ENCODE results near the gene ZSWIM1.

Gene ZSWIM1

DNA sequence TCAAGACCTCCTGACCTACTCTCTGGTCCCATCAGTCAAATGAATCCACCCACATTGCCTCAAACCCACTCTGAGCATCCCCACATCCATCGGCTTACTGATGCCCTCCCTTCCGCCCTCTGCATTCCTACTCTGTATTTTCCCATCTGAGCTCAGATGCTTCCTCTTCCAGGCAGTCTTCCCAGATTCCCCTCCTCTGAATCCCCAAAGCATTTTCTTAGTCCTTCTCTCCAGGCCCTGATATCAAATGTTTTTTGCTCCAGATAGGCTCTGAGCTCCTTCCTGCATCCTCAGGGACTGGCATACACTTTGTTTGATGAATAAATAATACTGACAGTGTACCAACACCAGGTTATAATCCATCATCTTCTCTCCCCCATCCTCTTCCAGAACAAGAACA, 27.1 kb downstream of the ZSWIM1 start:
- Histone ChIP-seq H3K4me2 (ENCODE audit: insufficient read depth, low read length) (no peak overlapping the region), H3K9me3 (ENCODE audit: insufficient read depth, low read length, severe bottlenecking) (no peaks in the 10 kb centered on the region), H3K79me2 (ENCODE audit: insufficient read depth, low read length) (no peaks in the 10 kb centered on the region), H3K36me3 (ENCODE audit: insufficient read depth, low read length) (no peaks in the 10 kb centered on the region), H4K20me1 (ENCODE audit: insufficient read depth, low read length) (no peaks in the 10 kb centered on the region), H2AFZ (ENCODE audit: low read depth, low read length) (no peak overlapping the region), H3K4me1 (ENCODE audit: insufficient read depth, low read length) (no peaks in the 10 kb centered on the region), H3K9ac (ENCODE audit: low read depth, low read length) (no peak overlapping the region), H3K4me3 (ENCODE audit: low read depth in 1 of 2, low read length in 2 of 2) (no peak overlapping the region), H3K27me3 (ENCODE audit: insufficient read depth, low read length, poor library complexity) (peaks cover 4% of the 10 kb centered on the region), H3K27ac (ENCODE audit: low read length) (no peak overlapping the region)
- no peak for TF ChIP-seq EZH2 (IDR thresholded peaks at IDR 0.05; ENCODE audit: borderline replicate concordance, low read depth, low read length, severe bottlenecking)
- TF ChIP-seq, protein P1, sequence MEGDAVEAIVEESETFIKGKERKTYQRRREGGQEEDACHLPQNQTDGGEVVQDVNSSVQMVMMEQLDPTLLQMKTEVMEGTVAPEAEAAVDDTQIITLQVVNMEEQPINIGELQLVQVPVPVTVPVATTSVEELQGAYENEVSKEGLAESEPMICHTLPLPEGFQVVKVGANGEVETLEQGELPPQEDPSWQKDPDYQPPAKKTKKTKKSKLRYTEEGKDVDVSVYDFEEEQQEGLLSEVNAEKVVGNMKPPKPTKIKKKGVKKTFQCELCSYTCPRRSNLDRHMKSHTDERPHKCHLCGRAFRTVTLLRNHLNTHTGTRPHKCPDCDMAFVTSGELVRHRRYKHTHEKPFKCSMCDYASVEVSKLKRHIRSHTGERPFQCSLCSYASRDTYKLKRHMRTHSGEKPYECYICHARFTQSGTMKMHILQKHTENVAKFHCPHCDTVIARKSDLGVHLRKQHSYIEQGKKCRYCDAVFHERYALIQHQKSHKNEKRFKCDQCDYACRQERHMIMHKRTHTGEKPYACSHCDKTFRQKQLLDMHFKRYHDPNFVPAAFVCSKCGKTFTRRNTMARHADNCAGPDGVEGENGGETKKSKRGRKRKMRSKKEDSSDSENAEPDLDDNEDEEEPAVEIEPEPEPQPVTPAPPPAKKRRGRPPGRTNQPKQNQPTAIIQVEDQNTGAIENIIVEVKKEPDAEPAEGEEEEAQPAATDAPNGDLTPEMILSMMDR (IDR thresholded peaks at IDR 0.05; ENCODE audit: borderline replicate concordance, extremely low read depth, low read length, poor library complexity, severe bottlenecking): no peak
- no peak for DNase-seq
- no peak for ATAC-seq (ENCODE audit: insufficient read depth, low read depth)

DNA sequence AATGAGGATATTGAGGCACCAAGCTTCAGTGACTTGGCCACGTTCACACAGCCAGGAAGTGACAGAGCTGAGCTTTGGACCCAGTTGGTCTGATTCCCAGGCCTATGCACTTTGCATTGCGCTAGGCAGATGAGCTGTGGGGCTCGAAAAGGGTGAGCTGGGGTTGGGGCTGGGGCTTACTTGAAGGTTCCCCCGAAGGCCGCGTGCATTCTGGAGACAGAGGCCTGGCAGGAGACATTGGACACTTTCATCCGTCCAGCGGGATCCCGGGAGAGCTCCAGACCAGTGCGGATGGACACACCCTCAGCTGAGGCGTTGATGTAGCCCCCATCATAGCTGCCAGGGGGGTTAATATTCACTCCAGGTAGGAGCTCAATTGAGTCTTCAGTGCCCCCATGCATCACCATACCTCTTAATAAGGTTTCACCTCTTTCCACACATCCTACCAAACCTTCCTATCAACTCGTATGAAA, 28.3 kb downstream of the ZSWIM1 start:
- H3K4me3 ChIP-seq (ENCODE audit: low read depth in 1 of 2, low read length in 2 of 2): no peak overlapping the region
- no peak overlapping the region for H2AFZ ChIP-seq (ENCODE audit: low read depth, low read length)
- H3K9ac ChIP-seq (ENCODE audit: low read depth, low read length): no peak overlapping the region
- H3K27ac ChIP-seq (ENCODE audit: low read length): no peak overlapping the region
- peaks cover 4% of the 10 kb centered on the region for H3K27me3 ChIP-seq (ENCODE audit: insufficient read depth, low read length, poor library complexity)
- DNase-seq: no peak
- no peaks in the 10 kb centered on the region for H3K79me2 ChIP-seq (ENCODE audit: insufficient read depth, low read length)
- no peaks in the 10 kb centered on the region for H3K4me1 ChIP-seq (ENCODE audit: insufficient read depth, low read length)
- no peaks in the 10 kb centered on the region for H4K20me1 ChIP-seq (ENCODE audit: insufficient read depth, low read length)
- no peaks in the 10 kb centered on the region for H3K36me3 ChIP-seq (ENCODE audit: insufficient read depth, low read length)
- TF ChIP-seq, protein P1 (IDR thresholded peaks at IDR 0.05; ENCODE audit: borderline replicate concordance, extremely low read depth, low read length, poor library complexity, severe bottlenecking): no peak
- no peak for TF ChIP-seq EZH2 (IDR thresholded peaks at IDR 0.05; ENCODE audit: borderline replicate concordance, low read depth, low read length, severe bottlenecking)
- ATAC-seq (ENCODE audit: insufficient read depth, low read depth): no peak
- H3K9me3 ChIP-seq (ENCODE audit: insufficient read depth, low read length, severe bottlenecking): no peaks in the 10 kb centered on the region
- no peak overlapping the region for H3K4me2 ChIP-seq (ENCODE audit: insufficient read depth, low read length)

DNA sequence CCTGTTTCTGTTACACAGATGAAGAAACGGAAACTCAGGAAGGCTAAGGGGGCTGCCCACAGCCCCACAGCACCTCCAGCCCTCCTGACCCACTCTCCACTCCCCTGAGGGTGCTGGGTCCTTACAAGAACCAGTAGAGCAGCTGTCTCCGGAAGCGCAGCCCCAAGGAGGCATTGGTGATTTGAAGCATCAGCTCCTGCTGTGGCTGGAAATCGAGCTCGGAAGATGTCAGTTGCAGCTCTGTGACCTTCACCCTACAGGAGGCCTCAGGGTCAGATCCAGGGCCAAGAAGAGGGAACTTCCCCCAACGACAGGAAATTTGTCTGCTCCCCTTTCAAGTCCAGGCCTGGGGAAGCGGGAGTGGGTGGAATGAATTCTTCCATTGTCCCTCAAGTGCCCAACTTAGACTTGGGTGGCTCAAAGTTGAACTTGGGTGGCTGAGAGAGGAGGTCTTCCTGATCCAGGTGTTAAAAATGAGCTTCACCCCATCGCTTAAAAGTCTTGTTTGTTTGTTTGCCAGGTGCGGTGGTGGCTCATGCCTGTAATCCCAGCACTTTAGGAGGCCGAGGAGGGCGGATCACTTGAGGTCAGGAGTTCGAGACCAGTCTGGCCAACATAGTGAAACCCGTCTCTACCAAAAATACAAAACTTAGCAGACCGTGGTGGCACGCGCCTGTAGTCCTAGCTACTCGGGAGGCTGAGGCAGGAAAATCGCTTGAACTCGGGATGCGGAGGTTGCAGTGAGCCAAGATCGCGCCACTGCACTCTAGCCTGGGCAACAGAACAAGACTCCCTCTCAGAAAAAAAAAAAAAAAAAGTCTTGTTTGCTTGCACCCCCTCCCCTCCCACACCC, 29.0 kb downstream of the ZSWIM1 start:
- DNase-seq: no peak
- Histone ChIP-seq H3K4me2 (ENCODE audit: insufficient read depth, low read length) (no peak overlapping the region), H3K9me3 (ENCODE audit: insufficient read depth, low read length, severe bottlenecking) (no peaks in the 10 kb centered on the region), H3K27me3 (ENCODE audit: insufficient read depth, low read length, poor library complexity) (peaks cover 4% of the 10 kb centered on the region), H3K36me3 (ENCODE audit: insufficient read depth, low read length) (no peaks in the 10 kb centered on the region), H3K4me1 (ENCODE audit: insufficient read depth, low read length) (no peaks in the 10 kb centered on the region), H3K4me3 (ENCODE audit: low read depth in 1 of 2, low read length in 2 of 2) (no peak overlapping the region), H3K9ac (ENCODE audit: low read depth, low read length) (no peak overlapping the region), H3K27ac (ENCODE audit: low read length) (no peak overlapping the region), H2AFZ (ENCODE audit: low read depth, low read length) (no peak overlapping the region), H4K20me1 (ENCODE audit: insufficient read depth, low read length) (no peaks in the 10 kb centered on the region), H3K79me2 (ENCODE audit: insufficient read depth, low read length) (no peaks in the 10 kb centered on the region)
- TF ChIP-seq, protein P1 (IDR thresholded peaks at IDR 0.05; ENCODE audit: borderline replicate concordance, extremely low read depth, low read length, poor library complexity, severe bottlenecking): no peak
- no peak for TF ChIP-seq EZH2 (IDR thresholded peaks at IDR 0.05; ENCODE audit: borderline replicate concordance, low read depth, low read length, severe bottlenecking)
- ATAC-seq (ENCODE audit: insufficient read depth, low read depth): no peak
